MM.1S (cell line): ENCODE data around the gene PREX1.

ENCODE experiments used
- DNase-seq: peaks from one replicate; pipeline ENCODE4 v3.0.0-alpha.2; 2015
- H2AFZ ChIP-seq: fragments of 300-600 bp; sonication (generic); 2 replicates; pipeline ENCODE4 v1.6.0; 2016; ENCODE audit warnings: antibody characterized with exemption, low read length
- H3F3A ChIP-seq: fragments of 300-600 bp; sonication (generic); 2 replicates; pipeline ENCODE4 v1.6.1; 2016; ENCODE audit warnings: mild to moderate bottlenecking, antibody characterized with exemption, low read length, moderate library complexity, mixed read lengths; ENCODE audit not compliant: insufficient read depth
- H3K27ac ChIP-seq: fragments of 300-600 bp; sonication (generic); 2 replicates; pipeline ENCODE4 v1.5.1; 2016; ENCODE audit warnings: mild to moderate bottlenecking, low read length
- H3K27me3 ChIP-seq: fragments of 300-600 bp; sonication (generic); replicated peaks from 2 replicates; pipeline ENCODE4 v1.6.0; 2016; ENCODE audit warnings: low read length; ENCODE audit not compliant: insufficient read depth
- H3K36me3 ChIP-seq: fragments of 300-600 bp; sonication (generic); replicated peaks from 2 replicates; pipeline ENCODE4 v1.6.1; 2016; ENCODE audit warnings: mild to moderate bottlenecking, low read length, mixed read lengths; ENCODE audit not compliant: insufficient read depth
- H3K4me1 ChIP-seq: fragments of 300-600 bp; sonication (generic); 2 replicates; pipeline ENCODE4 v1.6.1; 2016; ENCODE audit warnings: low read length, mixed read lengths
- H3K4me2 ChIP-seq: fragments of 300-600 bp; sonication (generic); 2 replicates; pipeline ENCODE4 v1.6.0; 2016; ENCODE audit warnings: low read depth, low read length
- H3K4me3 ChIP-seq: fragments of 300-600 bp; sonication (generic); 2 replicates; pipeline ENCODE4 v1.5.1; 2016; ENCODE audit warnings: low read length, mixed read lengths
- H3K79me2 ChIP-seq: fragments of 300-600 bp; sonication (generic); 2 replicates; pipeline ENCODE4 v1.6.1; 2016; ENCODE audit warnings: mixed run types, low read length, mixed read lengths
- H3K9ac ChIP-seq: fragments of 300-600 bp; sonication (generic); 2 replicates; pipeline ENCODE4 v1.6.1; 2016; ENCODE audit warnings: low read length, mixed read lengths
- H3K9me2 ChIP-seq: fragments of 300-600 bp; sonication (generic); replicated peaks from 2 replicates; pipeline ENCODE4 v1.6.1; 2016; ENCODE audit warnings: mild to moderate bottlenecking, low read length, mixed read lengths; ENCODE audit not compliant: insufficient read depth
- H3K9me3 ChIP-seq: fragments of 300-600 bp; sonication (generic); replicated peaks from 2 replicates; pipeline ENCODE4 v1.6.1; 2016; ENCODE audit warnings: mild to moderate bottlenecking, low read length, mixed read lengths; ENCODE audit not compliant: insufficient read depth
- H4K20me1 ChIP-seq: fragments of 300-600 bp; sonication (generic); 2 replicates; pipeline ENCODE4 v1.6.1; 2016; ENCODE audit warnings: mild to moderate bottlenecking, low read length, moderate library complexity, mixed read lengths; ENCODE audit not compliant: insufficient read depth
- EZH2 ChIP-seq: fragments of 300-600 bp; sonication (generic); optimal IDR thresholded peaks from 2 replicates; pipeline ENCODE3; 2017; ENCODE audit warnings: low read depth, mild to moderate bottlenecking, antibody characterized with exemption, low read length, mixed read lengths
- EZH2phosphoT487 ChIP-seq: fragments of 300-600 bp; sonication (generic); IDR thresholded peaks from 2 replicates; pipeline ENCODE4 v1.6.1; 2018; ENCODE audit warnings: antibody characterized with exemption, low read length
- TF ChIP-seq, protein P1 (sequence below): fragments of 300-600 bp; sonication (generic); IDR thresholded peaks from 2 replicates; pipeline ENCODE4 v1.5.1; 2016; ENCODE audit warnings: antibody characterized with exemption, low read length, mixed read lengths

The PREX1 gene

DNA sequence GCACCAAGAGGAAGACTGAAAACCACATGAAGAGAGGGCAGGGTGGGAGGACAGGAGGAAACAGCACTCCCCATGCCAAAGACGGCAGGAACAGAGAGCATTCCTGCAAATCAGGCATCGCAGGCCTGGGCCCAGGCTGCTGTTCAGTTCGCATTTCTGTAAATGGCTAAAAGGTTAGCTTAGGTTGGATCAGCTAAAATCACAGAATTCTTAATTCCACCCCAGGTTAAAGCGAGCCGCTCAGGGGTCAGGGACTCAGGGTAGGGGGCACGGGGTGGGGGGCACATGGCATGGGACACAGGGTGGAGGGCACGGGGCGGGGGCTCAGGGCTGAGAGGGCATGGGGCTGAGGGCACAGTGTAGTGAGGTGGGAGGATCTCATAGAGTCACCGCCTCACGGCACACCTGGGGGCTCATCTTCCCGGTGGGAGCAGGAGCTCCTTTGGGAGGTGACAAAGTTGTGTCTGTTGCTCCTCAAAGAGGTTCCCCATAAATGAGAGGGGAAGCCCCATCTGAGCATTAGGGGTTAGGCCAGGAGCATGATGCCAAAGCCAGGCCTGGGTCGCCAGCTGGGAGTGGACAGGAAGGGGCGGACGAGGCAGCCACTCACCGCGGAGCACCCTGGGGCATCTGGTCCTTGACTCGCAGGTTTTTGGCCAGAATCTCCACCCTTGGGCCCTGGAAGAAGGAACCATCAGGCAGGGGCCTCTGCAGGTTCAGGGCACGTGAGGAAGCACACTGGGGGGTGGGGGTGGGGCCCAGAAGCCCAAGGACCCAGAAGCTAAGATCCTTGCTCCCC is 200.7 kb downstream of the PREX1 start:
- Histone ChIP-seq H3K79me2 (no peaks in the 10 kb centered on the region), H4K20me1 (no peaks in the 10 kb centered on the region), H3K4me2 (no peak overlapping the region), H3K4me1 (no peaks in the 10 kb centered on the region), H3K4me3 (no peak overlapping the region), H3K27ac (no peak overlapping the region), H3K9ac (no peak overlapping the region), H3F3A (no peaks in the 10 kb centered on the region), H3K36me3 (no peaks in the 10 kb centered on the region), H3K27me3 (no peaks in the 10 kb centered on the region), H3K9me2 (no peaks in the 10 kb centered on the region), H2AFZ (no peak overlapping the region), H3K9me3 (no peaks in the 10 kb centered on the region)
- DNase-seq: no peak
- TF ChIP-seq EZH2phosphoT487: no peak
- TF ChIP-seq, protein P1, sequence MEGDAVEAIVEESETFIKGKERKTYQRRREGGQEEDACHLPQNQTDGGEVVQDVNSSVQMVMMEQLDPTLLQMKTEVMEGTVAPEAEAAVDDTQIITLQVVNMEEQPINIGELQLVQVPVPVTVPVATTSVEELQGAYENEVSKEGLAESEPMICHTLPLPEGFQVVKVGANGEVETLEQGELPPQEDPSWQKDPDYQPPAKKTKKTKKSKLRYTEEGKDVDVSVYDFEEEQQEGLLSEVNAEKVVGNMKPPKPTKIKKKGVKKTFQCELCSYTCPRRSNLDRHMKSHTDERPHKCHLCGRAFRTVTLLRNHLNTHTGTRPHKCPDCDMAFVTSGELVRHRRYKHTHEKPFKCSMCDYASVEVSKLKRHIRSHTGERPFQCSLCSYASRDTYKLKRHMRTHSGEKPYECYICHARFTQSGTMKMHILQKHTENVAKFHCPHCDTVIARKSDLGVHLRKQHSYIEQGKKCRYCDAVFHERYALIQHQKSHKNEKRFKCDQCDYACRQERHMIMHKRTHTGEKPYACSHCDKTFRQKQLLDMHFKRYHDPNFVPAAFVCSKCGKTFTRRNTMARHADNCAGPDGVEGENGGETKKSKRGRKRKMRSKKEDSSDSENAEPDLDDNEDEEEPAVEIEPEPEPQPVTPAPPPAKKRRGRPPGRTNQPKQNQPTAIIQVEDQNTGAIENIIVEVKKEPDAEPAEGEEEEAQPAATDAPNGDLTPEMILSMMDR: no peak
- no peak for TF ChIP-seq EZH2

DNA sequence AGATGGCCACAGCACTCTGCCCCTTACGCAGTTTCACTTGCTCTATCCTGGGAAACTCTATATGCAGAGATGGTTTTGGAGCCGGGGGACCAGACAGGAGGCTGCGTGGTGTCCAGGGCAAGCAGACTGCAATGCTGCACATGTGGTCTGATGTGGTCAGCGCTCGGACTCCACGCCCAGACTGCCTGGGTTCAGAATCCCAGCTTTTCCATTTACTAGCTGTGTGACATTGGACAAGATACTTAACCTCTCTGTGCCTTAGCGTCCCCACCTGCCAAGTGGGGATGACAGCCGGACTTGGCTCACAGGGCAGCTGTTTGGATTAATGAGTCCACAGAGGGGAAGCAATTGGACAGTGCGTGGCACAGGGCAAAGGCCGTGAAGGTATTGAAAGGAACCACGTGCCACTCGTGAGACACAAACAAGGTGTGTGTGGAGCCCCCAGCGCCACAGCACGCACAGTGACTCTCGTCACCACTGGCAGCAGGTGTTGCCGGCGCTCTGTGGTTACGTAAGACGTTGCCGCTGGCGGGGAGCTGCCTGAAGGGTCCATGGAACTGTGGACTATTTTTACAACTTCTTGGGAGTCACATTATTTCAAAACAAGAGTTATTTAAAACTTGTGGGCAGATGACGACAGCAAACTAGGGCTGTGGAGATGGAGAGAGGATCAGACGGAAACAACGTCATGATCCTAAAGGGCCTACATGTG is 201.4 kb downstream of the PREX1 start:
- no peaks in the 10 kb centered on the region for H3K9me3 ChIP-seq
- DNase-seq: no peak
- no peak overlapping the region for H3K9ac ChIP-seq
- H2AFZ ChIP-seq: no peak overlapping the region
- H3K4me3 ChIP-seq: no peak overlapping the region
- H3F3A ChIP-seq: no peaks in the 10 kb centered on the region
- no peaks in the 10 kb centered on the region for H3K9me2 ChIP-seq
- H4K20me1 ChIP-seq: no peaks in the 10 kb centered on the region
- no peaks in the 10 kb centered on the region for H3K27me3 ChIP-seq
- no peaks in the 10 kb centered on the region for H3K36me3 ChIP-seq
- peaks cover 1% of the 10 kb centered on the region; the same call in 1 of the 2 replicates for H3K4me1 ChIP-seq
- no peak overlapping the region for H3K27ac ChIP-seq
- TF ChIP-seq EZH2 (no peak), EZH2phosphoT487 (no peak)
- TF ChIP-seq, protein P1: no peak
- H3K79me2 ChIP-seq: no peaks in the 10 kb centered on the region
- H3K4me2 ChIP-seq: no peak overlapping the region

DNA sequence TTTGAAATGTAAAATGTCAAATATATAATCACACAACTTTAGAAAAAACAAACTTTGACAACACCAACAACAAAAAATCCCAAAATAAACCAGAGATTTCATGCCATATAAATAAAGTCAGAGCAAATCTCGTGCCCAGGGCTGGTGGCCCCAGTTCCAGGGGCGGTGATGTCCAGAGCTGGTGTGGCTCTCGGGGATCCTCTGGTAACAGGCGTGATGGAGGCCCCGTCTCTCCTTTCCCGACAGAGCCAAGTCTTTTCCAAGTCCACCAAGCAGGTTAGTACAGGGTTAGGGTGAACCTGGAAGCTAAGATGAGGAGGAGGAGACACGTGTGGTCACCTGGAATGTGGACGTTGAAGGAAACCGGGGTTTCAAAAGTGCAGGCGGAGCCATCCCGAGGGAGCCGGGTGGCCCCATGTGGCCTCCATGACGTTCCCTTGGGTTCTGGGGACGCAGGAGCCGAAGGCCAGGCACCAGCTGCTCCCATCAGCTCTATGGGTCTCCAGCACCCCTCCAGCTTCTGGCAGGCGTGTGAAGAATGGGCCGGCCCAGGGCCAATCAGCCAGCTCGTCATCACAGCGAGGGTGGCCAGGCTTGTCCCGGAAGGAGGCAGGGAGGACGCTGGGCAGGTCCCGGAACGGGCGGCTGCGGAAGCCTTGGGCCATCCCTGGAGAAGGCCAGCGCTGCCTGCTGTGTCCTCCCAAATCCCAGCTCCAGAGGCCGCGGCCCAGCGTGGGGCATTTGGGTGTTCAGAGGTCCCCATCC is 202.5 kb downstream of the PREX1 start:
- Histone ChIP-seq H3F3A (no peaks in the 10 kb centered on the region), H4K20me1 (no peaks in the 10 kb centered on the region), H3K27ac (no peak overlapping the region), H3K4me3 (no peak overlapping the region), H3K9ac (no peak overlapping the region), H2AFZ (no peak overlapping the region), H3K4me2 (no peak overlapping the region), H3K4me1 (peaks cover 5% of the 10 kb centered on the region; the same call in 1 of the 2 replicates), H3K9me3 (no peaks in the 10 kb centered on the region), H3K36me3 (no peaks in the 10 kb centered on the region), H3K9me2 (no peaks in the 10 kb centered on the region), H3K79me2 (no peaks in the 10 kb centered on the region), H3K27me3 (no peaks in the 10 kb centered on the region)
- TF ChIP-seq EZH2 (no peak), EZH2phosphoT487 (no peak)
- TF ChIP-seq, protein P1: no peak
- DNase-seq: no peak
